Trophoblast cell (in vitro differentiated cells and primary cell): ENCODE measurements around the gene DOCK8.
"Not testable (repeated sequence)": the region's sequence is repeated elsewhere in the genome, so short reads cannot be mapped to it uniquely, and the experiment has no call there.

Source experiments
- DNase-seq, 2 donors: peaks; one replicate each; pipeline ENCODE4 v3.0.0-alpha.2; 2016
- H2AFZ ChIP-seq: 2 replicates; pipeline ENCODE4 v1.6.1; 2013; ENCODE audit warnings: low read length, moderate library complexity, mild to moderate bottlenecking; ENCODE audit not compliant: insufficient read depth, poor library complexity
- H2AK5ac ChIP-seq: 2 replicates; pipeline ENCODE4 v1.6.1; 2013; ENCODE audit warnings: mild to moderate bottlenecking, low read length
- H2BK120ac ChIP-seq: 2 replicates; pipeline ENCODE4 v1.6.1; 2013; ENCODE audit warnings: low read length, mild to moderate bottlenecking, moderate library complexity; ENCODE audit not compliant: insufficient read depth, poor library complexity
- H2BK12ac ChIP-seq: 2 replicates; pipeline ENCODE4 v1.6.1; 2013; ENCODE audit warnings: mild to moderate bottlenecking, low read length, moderate library complexity
- H2BK5ac ChIP-seq: 2 replicates; pipeline ENCODE4 v1.6.1; 2013; ENCODE audit warnings: low read length, low read depth, moderate library complexity, mild to moderate bottlenecking; ENCODE audit not compliant: poor library complexity
- H3K14ac ChIP-seq: 2 replicates; pipeline ENCODE4 v1.6.1; 2013; ENCODE audit warnings: mild to moderate bottlenecking, low read length
- H3K18ac ChIP-seq: 2 replicates; pipeline ENCODE4 v1.6.1; 2013; ENCODE audit warnings: mild to moderate bottlenecking, low read length
- H3K23ac ChIP-seq: 2 replicates; pipeline ENCODE4 v1.6.1; 2013; ENCODE audit warnings: low read length
- H3K27ac ChIP-seq: 2 replicates; pipeline ENCODE4 v1.5.1; 2013; ENCODE audit warnings: low read depth, mild to moderate bottlenecking, inconsistent platforms, low read length, moderate library complexity
- H3K27me3 ChIP-seq: 2 replicates; pipeline ENCODE4 v1.6.1; 2013; ENCODE audit warnings: inconsistent platforms, mild to moderate bottlenecking, low read length, moderate library complexity; ENCODE audit not compliant: insufficient read depth
- H3K36me3 ChIP-seq, 2 experiments: 1 replicate in 1 of 2; 2 replicates in 1 of 2; pipeline ENCODE4 v1.6.1; 2013; ENCODE audit warnings: low read length in 2 of 2, mild to moderate bottlenecking in 2 of 2, moderate library complexity in 1 of 2; ENCODE audit not compliant: insufficient read depth in 2 of 2, control insufficient read depth in 1 of 2
- H3K4ac ChIP-seq: 2 replicates; pipeline ENCODE4 v1.6.1; 2013; ENCODE audit warnings: low read depth, mild to moderate bottlenecking, low read length, moderate library complexity
- H3K4me1 ChIP-seq, 2 experiments: 1 replicate in 1 of 2; 2 replicates in 1 of 2; pipeline ENCODE4 v1.6.1; 2013; ENCODE audit warnings: low read length in 2 of 2, mild to moderate bottlenecking in 2 of 2, moderate library complexity in 1 of 2; ENCODE audit not compliant: insufficient read depth in 2 of 2, control insufficient read depth in 1 of 2
- H3K4me2 ChIP-seq: 2 replicates; pipeline ENCODE4 v1.6.1; 2013; ENCODE audit warnings: inconsistent platforms, mild to moderate bottlenecking, low read length, moderate library complexity
- H3K4me3 ChIP-seq: 2 replicates; pipeline ENCODE4 v1.5.1; 2013; ENCODE audit warnings: mild to moderate bottlenecking, low read depth, low read length, inconsistent platforms
- H3K79me1 ChIP-seq: one replicate; pipeline ENCODE4 v1.6.1; 2013; ENCODE audit warnings: low read length
- H3K79me2 ChIP-seq: 2 replicates; pipeline ENCODE4 v1.6.1; 2013; ENCODE audit warnings: low read length, mild to moderate bottlenecking; ENCODE audit not compliant: control insufficient read depth, insufficient read depth, poor library complexity
- H3K9ac ChIP-seq: 2 replicates; pipeline ENCODE4 v1.6.1; 2013; ENCODE audit warnings: mild to moderate bottlenecking, low read length
- H3K9me3 ChIP-seq: 2 replicates; pipeline ENCODE4 v1.6.1; 2013; ENCODE audit warnings: low read depth, mild to moderate bottlenecking, control low read depth, inconsistent platforms, low read length; ENCODE audit not compliant: insufficient read depth
- H4K12ac ChIP-seq: 2 replicates; pipeline ENCODE4 v1.6.1; 2013; ENCODE audit warnings: low read depth, mild to moderate bottlenecking, low read length, moderate library complexity
- H4K8ac ChIP-seq: 2 replicates; pipeline ENCODE4 v1.6.1; 2013; ENCODE audit warnings: low read depth, mild to moderate bottlenecking, low read length, moderate library complexity
- H4K91ac ChIP-seq: one replicate; pipeline ENCODE4 v1.6.1; 2013; ENCODE audit warnings: low read depth, mild to moderate bottlenecking, low read length, moderate library complexity
- WGBS: extraction: QIAGEN DNeasy Blood & Tissue Kit; methylation state at CpG from one replicate; pipeline ENCODE4 v1.1.7; 2013; ENCODE audit warnings: missing lambda C conversion rate; ENCODE audit not compliant: insufficient read length, insufficient coverage; ENCODE audit errors: extremely low coverage; 5-methylcytosine and 5-hydroxymethylcytosine counted together

DOCK8 gene

GRCh38 chr9:215631-216155 is 1.0 kb downstream of the DOCK8 start:
- no CpG with 5 or more reads among the region's 6 CpGs for WGBS

DNA sequence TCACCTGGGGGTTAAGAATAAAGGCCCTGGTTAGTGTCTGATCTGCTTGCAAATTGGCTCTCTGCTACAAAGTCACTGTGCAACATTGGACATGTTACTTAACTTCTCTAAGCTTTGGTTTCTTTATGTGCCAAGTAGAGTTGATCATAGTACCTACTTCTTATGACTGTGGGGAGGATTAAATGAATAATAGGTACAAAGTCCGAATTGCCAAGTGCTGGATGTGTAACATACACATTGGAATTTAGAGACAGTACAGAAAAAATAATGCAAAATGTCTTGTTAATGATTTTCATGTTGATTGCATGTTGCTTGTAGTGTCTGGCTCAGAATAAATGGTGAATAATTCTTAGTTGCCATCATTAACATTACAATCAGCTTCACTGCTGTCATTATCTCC is 2.2 kb downstream of the DOCK8 start:
- H2BK120ac ChIP-seq: no peak overlapping the region
- peaks cover under 1% of the 10 kb centered on the region in 2 experiments for H3K4me1 ChIP-seq
- no peak overlapping the region for H2AK5ac ChIP-seq
- no peaks in the 10 kb centered on the region for H3K9me3 ChIP-seq
- no CpG with 5 or more reads among the region's 1 CpG for WGBS
- H3K27ac ChIP-seq: no peak overlapping the region
- H3K79me2 ChIP-seq: peaks cover 3% of the 10 kb centered on the region
- DNase-seq: no peak
- no peaks in the 10 kb centered on the region for H3K27me3 ChIP-seq
- H3K36me3 ChIP-seq: no peaks in the 10 kb centered on the region
- no peak overlapping the region for H2BK5ac ChIP-seq
- H2AFZ ChIP-seq: no peak overlapping the region
- no peak overlapping the region for H4K8ac ChIP-seq
- H3K4me2 ChIP-seq: no peak overlapping the region
- no peak overlapping the region for H3K14ac ChIP-seq
- no peak overlapping the region for H3K9ac ChIP-seq
- no peak overlapping the region for H3K4me3 ChIP-seq
- H4K91ac ChIP-seq: no peak overlapping the region
- no peak overlapping the region for H4K12ac ChIP-seq
- no peak overlapping the region for H3K18ac ChIP-seq
- peaks cover 8% of the 10 kb centered on the region for H3K79me1 ChIP-seq
- no peak overlapping the region for H3K23ac ChIP-seq
- H3K4ac ChIP-seq: no peak overlapping the region
- no peak overlapping the region for H2BK12ac ChIP-seq

More at GRCh38 chr9:215631-216155, 1.0 kb downstream of the DOCK8 start:
- H3K23ac ChIP-seq: no peak overlapping the region
- no peak overlapping the region for H4K91ac ChIP-seq
- H3K4me1 ChIP-seq: no peaks in the 10 kb centered on the region
- no peak overlapping the region for H4K12ac ChIP-seq
- H3K27ac ChIP-seq: no peak overlapping the region
- no peaks in the 10 kb centered on the region for H3K27me3 ChIP-seq
- no peak overlapping the region for H3K4me3 ChIP-seq
- no peak overlapping the region for H2AFZ ChIP-seq
- no peak overlapping the region for H2BK120ac ChIP-seq
- H4K8ac ChIP-seq: no peak overlapping the region
- peak overlapping the region; percentile 68 for H3K4me2 ChIP-seq
- no peaks in the 10 kb centered on the region for H3K36me3 ChIP-seq
- H2BK12ac ChIP-seq: no peak overlapping the region
- no peak overlapping the region for H3K14ac ChIP-seq
- no peak overlapping the region for H2AK5ac ChIP-seq
- no peak overlapping the region for H2BK5ac ChIP-seq
- H3K4ac ChIP-seq: no peak overlapping the region
- H3K79me1 ChIP-seq: peaks cover 8% of the 10 kb centered on the region
- H3K9ac ChIP-seq: no peak overlapping the region
- peaks cover 3% of the 10 kb centered on the region for H3K79me2 ChIP-seq
- H3K9me3 ChIP-seq: no peaks in the 10 kb centered on the region
- no peak overlapping the region for H3K18ac ChIP-seq
- no peak for DNase-seq

- H2AFZ ChIP-seq: no peak overlapping the region
- peaks cover 8% of the 10 kb centered on the region for H3K79me1 ChIP-seq
- peaks cover 3% of the 10 kb centered on the region for H3K79me2 ChIP-seq
- no peaks in the 10 kb centered on the region for H3K36me3 ChIP-seq
- peaks cover 2 to 3% of the 10 kb centered on the region in 2 experiments for H3K4me1 ChIP-seq
- no peak overlapping the region for H4K91ac ChIP-seq
- H2BK5ac ChIP-seq: no peak overlapping the region
- no CpG with 5 or more reads among the region's 2 CpGs for WGBS
- H3K23ac ChIP-seq: no peak overlapping the region
- no peak overlapping the region for H3K4me2 ChIP-seq
- no peak overlapping the region for H2BK12ac ChIP-seq
- no peak overlapping the region for H3K18ac ChIP-seq
- H2BK120ac ChIP-seq: no peak overlapping the region
- no peak overlapping the region for H3K4ac ChIP-seq
- no peak overlapping the region for H3K27ac ChIP-seq
- H3K14ac ChIP-seq: no peak overlapping the region
- no peak overlapping the region for H4K8ac ChIP-seq
- H3K4me3 ChIP-seq: no peak overlapping the region
- no peaks in the 10 kb centered on the region for H3K27me3 ChIP-seq
- no peak overlapping the region for H3K9ac ChIP-seq
- no peak overlapping the region for H4K12ac ChIP-seq
- no peak overlapping the region for H2AK5ac ChIP-seq
- DNase-seq: peak in 1 of 2 donors; percentile 48
- H3K9me3 ChIP-seq: no peaks in the 10 kb centered on the region
Observed at GRCh38 chr9:217950-218349, 3.3 kb downstream of the DOCK8 start.

- not testable (repeated sequence) for H2BK5ac ChIP-seq, H3K14ac ChIP-seq, H3K36me3 ChIP-seq, H3K79me1 ChIP-seq, DNase-seq, H3K9ac ChIP-seq, H3K4me2 ChIP-seq, H3K79me2 ChIP-seq, H3K4me1 ChIP-seq, H2BK12ac ChIP-seq, H2AK5ac ChIP-seq, H4K12ac ChIP-seq, H2AFZ ChIP-seq, H3K4me3 ChIP-seq, H4K91ac ChIP-seq, H3K27ac ChIP-seq, H3K23ac ChIP-seq, H2BK120ac ChIP-seq, H4K8ac ChIP-seq, H3K27me3 ChIP-seq, H3K4ac ChIP-seq, H3K18ac ChIP-seq, H3K9me3 ChIP-seq
- WGBS: no CpG with 5 or more reads among the region's 7 CpGs
Observed at GRCh38 chr9:219036-219435, 4.4 kb downstream of the DOCK8 start.
